Activated naive CD8-positive, alpha-beta T cell (primary cell): ENCODE measurements around the gene SLC17A8.
"Not testable (repeated sequence)": the region's sequence is repeated elsewhere in the genome, so short reads cannot be mapped to it uniquely, and the experiment has no call there.

Experiments
- H3K27ac Mint-ChIP-seq: one replicate; pipeline ENCODE4 v1.8.0; 2021; ENCODE audit warnings: mixed read lengths
- H3K27me3 Mint-ChIP-seq: one replicate; pipeline ENCODE4 v1.8.0; 2021; ENCODE audit warnings: mixed read lengths
- H3K36me3 Mint-ChIP-seq: one replicate; pipeline ENCODE4 v1.8.0; 2021; ENCODE audit warnings: mixed read lengths
- H3K4me1 Mint-ChIP-seq: one replicate; pipeline ENCODE4 v1.8.0; 2021; ENCODE audit warnings: low read depth, mixed read lengths
- H3K4me3 Mint-ChIP-seq: one replicate; pipeline ENCODE4 v1.8.0; 2021; ENCODE audit warnings: mild to moderate bottlenecking, mixed read lengths
- H3K9me3 Mint-ChIP-seq: one replicate; pipeline ENCODE4 v1.8.0; 2021; ENCODE audit warnings: low read depth, mixed read lengths

SLC17A8 gene

GRCh38 chr12:100430251-100430650 is 73.4 kb downstream of the SLC17A8 start:
- H3K36me3 Mint-ChIP-seq, H3K4me3 Mint-ChIP-seq, H3K9me3 Mint-ChIP-seq, H3K27me3 Mint-ChIP-seq, H3K27ac Mint-ChIP-seq, H3K4me1 Mint-ChIP-seq: not testable (repeated sequence)

GRCh38 chr12:100433701-100434100 is 76.8 kb downstream of the SLC17A8 start:
- Mint-ChIP-seq H3K9me3 (peaks cover 3% of the 10 kb centered on the region), H3K36me3 (no peaks in the 10 kb centered on the region), H3K4me1 (no peaks in the 10 kb centered on the region), H3K27me3 (peaks cover 1% of the 10 kb centered on the region), H3K27ac (no peak overlapping the region), H3K4me3 (no peak overlapping the region)

- Mint-ChIP-seq H3K36me3 (no peaks in the 10 kb centered on the region), H3K27ac (no peak overlapping the region), H3K9me3 (no peaks in the 10 kb centered on the region), H3K4me3 (no peak overlapping the region), H3K4me1 (no peaks in the 10 kb centered on the region), H3K27me3 (peaks cover 1% of the 10 kb centered on the region)
Measured at GRCh38 chr12:100434177-100434576, 77.3 kb downstream of the SLC17A8 start.

- no peaks in the 10 kb centered on the region for H3K9me3 Mint-ChIP-seq
- H3K4me1 Mint-ChIP-seq = no peaks in the 10 kb centered on the region
- H3K4me3 Mint-ChIP-seq = no peak overlapping the region
- H3K27me3 Mint-ChIP-seq = peaks cover 4% of the 10 kb centered on the region
- no peak overlapping the region for H3K27ac Mint-ChIP-seq
- no peaks in the 10 kb centered on the region for H3K36me3 Mint-ChIP-seq
Measured at GRCh38 chr12:100435957-100436356, 79.1 kb downstream of the SLC17A8 start.

- Mint-ChIP-seq H3K36me3 (no peaks in the 10 kb centered on the region), H3K27me3 (peaks cover 4% of the 10 kb centered on the region), H3K27ac (no peak overlapping the region), H3K4me3 (no peak overlapping the region), H3K4me1 (no peaks in the 10 kb centered on the region), H3K9me3 (no peaks in the 10 kb centered on the region)
Measured at GRCh38 chr12:100437038-100437841, 80.4 kb downstream of the SLC17A8 start.

- peaks cover 9% of the 10 kb centered on the region for H3K27me3 Mint-ChIP-seq
- no peak overlapping the region for H3K27ac Mint-ChIP-seq
- no peak overlapping the region for H3K4me3 Mint-ChIP-seq
- no peaks in the 10 kb centered on the region for H3K4me1 Mint-ChIP-seq
- H3K36me3 Mint-ChIP-seq = no peaks in the 10 kb centered on the region
- no peaks in the 10 kb centered on the region for H3K9me3 Mint-ChIP-seq
Measured at GRCh38 chr12:100439797-100440196, 82.9 kb downstream of the SLC17A8 start.

- Mint-ChIP-seq H3K27me3 (peaks cover 17% of the 10 kb centered on the region), H3K36me3 (no peaks in the 10 kb centered on the region), H3K4me1 (no peaks in the 10 kb centered on the region), H3K9me3 (no peaks in the 10 kb centered on the region), H3K4me3 (no peak overlapping the region), H3K27ac (no peak overlapping the region)
Measured at GRCh38 chr12:100442403-100442802, 85.5 kb downstream of the SLC17A8 start.

GRCh38 chr12:100443434-100443833 is 86.6 kb downstream of the SLC17A8 start:
- no peaks in the 10 kb centered on the region for H3K36me3 Mint-ChIP-seq
- H3K4me1 Mint-ChIP-seq = no peaks in the 10 kb centered on the region
- no peaks in the 10 kb centered on the region for H3K9me3 Mint-ChIP-seq
- H3K27me3 Mint-ChIP-seq = peaks cover 19% of the 10 kb centered on the region
- no peak overlapping the region for H3K4me3 Mint-ChIP-seq
- H3K27ac Mint-ChIP-seq = no peak overlapping the region

GRCh38 chr12:100445081-100445481 is 88.2 kb downstream of the SLC17A8 start:
- H3K9me3 Mint-ChIP-seq = no peaks in the 10 kb centered on the region
- H3K27ac Mint-ChIP-seq = no peak overlapping the region
- no peaks in the 10 kb centered on the region for H3K4me1 Mint-ChIP-seq
- peaks cover 20% of the 10 kb centered on the region for H3K27me3 Mint-ChIP-seq
- H3K36me3 Mint-ChIP-seq = no peaks in the 10 kb centered on the region
- H3K4me3 Mint-ChIP-seq = no peak overlapping the region

GRCh38 chr12:100447381-100447780 is 90.5 kb downstream of the SLC17A8 start:
- Mint-ChIP-seq H3K4me3 (no peak overlapping the region), H3K4me1 (no peaks in the 10 kb centered on the region), H3K27ac (no peak overlapping the region), H3K9me3 (no peaks in the 10 kb centered on the region), H3K27me3 (peaks cover 27% of the 10 kb centered on the region), H3K36me3 (no peaks in the 10 kb centered on the region)

GRCh38 chr12:100448656-100449055 is 91.8 kb downstream of the SLC17A8 start:
- H3K4me3 Mint-ChIP-seq = no peak overlapping the region
- H3K9me3 Mint-ChIP-seq = no peaks in the 10 kb centered on the region
- H3K36me3 Mint-ChIP-seq = no peaks in the 10 kb centered on the region
- no peak overlapping the region for H3K27ac Mint-ChIP-seq
- peaks cover 23% of the 10 kb centered on the region for H3K27me3 Mint-ChIP-seq
- no peaks in the 10 kb centered on the region for H3K4me1 Mint-ChIP-seq

GRCh38 chr12:100450735-100451134 is 93.9 kb downstream of the SLC17A8 start:
- H3K27ac Mint-ChIP-seq = no peak overlapping the region
- no peaks in the 10 kb centered on the region for H3K4me1 Mint-ChIP-seq
- H3K27me3 Mint-ChIP-seq = peaks cover 18% of the 10 kb centered on the region
- no peaks in the 10 kb centered on the region for H3K9me3 Mint-ChIP-seq
- H3K4me3 Mint-ChIP-seq = no peak overlapping the region
- H3K36me3 Mint-ChIP-seq = no peaks in the 10 kb centered on the region

- H3K9me3 Mint-ChIP-seq = no peaks in the 10 kb centered on the region
- H3K4me3 Mint-ChIP-seq = no peak overlapping the region
- H3K36me3 Mint-ChIP-seq = no peaks in the 10 kb centered on the region
- no peak overlapping the region for H3K27ac Mint-ChIP-seq
- peaks cover 8% of the 10 kb centered on the region for H3K27me3 Mint-ChIP-seq
- H3K4me1 Mint-ChIP-seq = no peaks in the 10 kb centered on the region
Measured at GRCh38 chr12:100453951-100454350, 97.1 kb downstream of the SLC17A8 start.

GRCh38 chr12:100455896-100456295 is 99.0 kb downstream of the SLC17A8 start:
- no peaks in the 10 kb centered on the region for H3K36me3 Mint-ChIP-seq
- H3K4me3 Mint-ChIP-seq = no peak overlapping the region
- no peaks in the 10 kb centered on the region for H3K9me3 Mint-ChIP-seq
- H3K4me1 Mint-ChIP-seq = no peaks in the 10 kb centered on the region
- H3K27me3 Mint-ChIP-seq = peaks cover 9% of the 10 kb centered on the region
- no peak overlapping the region for H3K27ac Mint-ChIP-seq

- no peaks in the 10 kb centered on the region for H3K9me3 Mint-ChIP-seq
- H3K4me1 Mint-ChIP-seq = no peaks in the 10 kb centered on the region
- H3K36me3 Mint-ChIP-seq = no peaks in the 10 kb centered on the region
- no peak overlapping the region for H3K4me3 Mint-ChIP-seq
- no peak overlapping the region for H3K27ac Mint-ChIP-seq
- H3K27me3 Mint-ChIP-seq = peaks cover 6% of the 10 kb centered on the region
Measured at GRCh38 chr12:100458191-100458590, 101.3 kb downstream of the SLC17A8 start.

- no peak overlapping the region for H3K4me3 Mint-ChIP-seq
- H3K27ac Mint-ChIP-seq = no peak overlapping the region
- no peaks in the 10 kb centered on the region for H3K9me3 Mint-ChIP-seq
Measured at GRCh38 chr12:100460702-100461101, 103.8 kb downstream of the SLC17A8 start.

More at GRCh38 chr12:100460702-100461101, 103.8 kb downstream of the SLC17A8 start:
- no peaks in the 10 kb centered on the region for H3K4me1 Mint-ChIP-seq
- H3K36me3 Mint-ChIP-seq = no peaks in the 10 kb centered on the region
- H3K27me3 Mint-ChIP-seq = peaks cover 5% of the 10 kb centered on the region
